GM12891 (cell line): ENCODE data around the gene PACS2.

ENCODE experiments used
- DNase-seq: peaks from one replicate; pipeline ENCODE4 v3.0.0; 2011; ENCODE audit warnings: low spot score; ENCODE audit not compliant: insufficient read length
- FAIRE-seq: peaks from 2 replicates; lab custom pipeline; 2011; peaks lifted over from hg19 to GRCh38; lab: Jason Lieb, UNC
- PAX5 ChIP-seq: IDR thresholded peaks from 2 replicates; pipeline ENCODE4 v1.6.1; 2011; ENCODE audit warnings: low read length, moderate library complexity, mild to moderate bottlenecking; ENCODE audit not compliant: insufficient read depth, severe bottlenecking
- POLR2A ChIP-seq: IDR thresholded peaks from 2 replicates; pipeline ENCODE4 v1.6.1; 2011; ENCODE audit warnings: low read depth, low read length, control low read depth
- POLR2AphosphoS5 ChIP-seq: IDR thresholded peaks from 2 replicates; pipeline ENCODE4 v1.6.1; 2011; ENCODE audit warnings: low read depth, low read length, control low read depth
- POU2F2 ChIP-seq: IDR thresholded peaks from 2 replicates; pipeline ENCODE4 v1.6.1; 2011; ENCODE audit warnings: low read depth, mild to moderate bottlenecking, control low read depth, low read length, moderate library complexity
- SPI1 ChIP-seq: IDR thresholded peaks from 2 replicates; pipeline ENCODE4 v1.6.1; 2011; ENCODE audit warnings: low read depth, low read length, control low read depth
- TAF1 ChIP-seq: IDR thresholded peaks from 2 replicates; pipeline ENCODE4 v1.6.1; 2011; ENCODE audit warnings: low read depth, low read length, control low read depth

The PACS2 gene

GRCh38 chr14:105445290-105445689 is 130.7 kb downstream of the PACS2 start:
- FAIRE-seq (no peak), DNase-seq (no peak)
- no peak for TF ChIP-seq POLR2A
- no peak for TF ChIP-seq POLR2AphosphoS5
- TF ChIP-seq SPI1: no peak
- no peak for TF ChIP-seq PAX5
- TF ChIP-seq POU2F2: no peak
- no peak for TF ChIP-seq TAF1

GRCh38 chr14:105445901-105446845 is 131.6 kb downstream of the PACS2 start:
- DNase-seq: no peak
- TF ChIP-seq SPI1: no peak
- TF ChIP-seq POLR2AphosphoS5: no peak
- no peak for TF ChIP-seq POU2F2
- TF ChIP-seq PAX5: no peak
- no peak for TF ChIP-seq POLR2A
- no peak for TF ChIP-seq TAF1
- FAIRE-seq: no peak

GRCh38 chr14:105446971-105447370 is 132.4 kb downstream of the PACS2 start:
- FAIRE-seq (no peak), DNase-seq (no peak)
- no peak for TF ChIP-seq PAX5
- no peak for TF ChIP-seq TAF1
- no peak for TF ChIP-seq POLR2A
- TF ChIP-seq SPI1: no peak
- no peak for TF ChIP-seq POLR2AphosphoS5
- TF ChIP-seq POU2F2: no peak
